ENCODE measurements around the gene TMEM255B.

GRCh38 chr13:113750554-113751399 is 8.2 kb upstream of the TMEM255B start:
- TF ChIP-seq SUZ12 (IDR thresholded peaks at IDR 0.05) (no peak), LEF1 (IDR thresholded peaks at IDR 0.05; ENCODE audit: borderline replicate concordance) (no peak), TARDBP (IDR thresholded peaks at IDR 0.05) (no peak), SP1 (IDR thresholded peaks at IDR 0.05) (no peak)
